Kidney (tissue), 14 donors: Measurements from ENCODE around the gene NTMT1. TPM values are rescaled to one million over a fixed set of nuclear protein-coding genes. Genes with fewer than 3 reads are reported as not detected.
A peak's percentile ranks its signal among the peaks of the same experiment; 100 is the strongest.

ENCODE experiments used
- DNase-seq, 5 donors: peaks; one replicate each; pipeline ENCODE4 v3.0.0-alpha.2; 2013 to 2020
- FAIRE-seq: peaks from 2 replicates; lab custom pipeline; 2012; peaks lifted over from hg19 to GRCh38; lab: Jason Lieb, UNC
- H3K27ac ChIP-seq, 2 donors: one replicate each; pipeline ENCODE4 v1.7.0; 2013; ENCODE audit warnings: low read depth in 2 of 2, low read length in 2 of 2, inconsistent platforms in 1 of 2
- H3K27me3 ChIP-seq: one replicate; pipeline ENCODE4 v1.7.1; 2013; ENCODE audit warnings: low read length, inconsistent platforms; ENCODE audit not compliant: control insufficient read depth, insufficient read depth
- H3K36me3 ChIP-seq, 3 donors: one replicate each; pipeline versions ENCODE4 v1.7.0 to v1.7.1; 2013; ENCODE audit warnings: low read length in 3 of 3, control low read depth in 1 of 3, inconsistent platforms in 1 of 3; ENCODE audit not compliant: insufficient read depth in 3 of 3, control insufficient read depth in 2 of 3
- H3K4me1 ChIP-seq, 3 donors: one replicate each; pipeline versions ENCODE4 v1.7.0 to v1.7.1; 2013; ENCODE audit warnings: low read length in 3 of 3, inconsistent platforms in 1 of 3, low read depth in 1 of 3; ENCODE audit not compliant: control insufficient read depth in 2 of 3, insufficient read depth in 2 of 3
- H3K4me3 ChIP-seq, 3 donors: one replicate each; pipeline versions ENCODE4 v1.7.0 to v1.8.1; 2013; ENCODE audit warnings: low read length in 3 of 3, control low read depth in 1 of 3, inconsistent platforms in 1 of 3
- H3K9ac ChIP-seq, 3 donors: one replicate each; pipeline versions ENCODE4 v1.7.0 to v1.7.1; 2013; ENCODE audit warnings: low read length in 3 of 3, control low read depth in 1 of 3, inconsistent platforms in 1 of 3
- H3K9me3 ChIP-seq, 3 donors: one replicate each; pipeline versions ENCODE4 v1.7.0 to v1.7.1; 2013; ENCODE audit warnings: low read length in 3 of 3, control low read depth in 1 of 3, inconsistent platforms in 1 of 3; ENCODE audit not compliant: control insufficient read depth in 2 of 3, insufficient read depth in 1 of 3
- CTCF ChIP-seq: IDR thresholded peaks from 3 replicates; pipeline ENCODE4 v1.5.1; 2012; ENCODE audit warnings: mild to moderate bottlenecking, moderate library complexity, borderline replicate concordance; ENCODE audit not compliant: insufficient read depth; ENCODE audit errors: extremely low read depth
- intact Hi-C: fragments of 100-400 bp; cut with DNase I; formaldehyde crosslinking; loops from one replicate; pipeline ENCODE4 v1.11.1; 2022
- polyA plus RNA-seq: library from polyadenylated mRNA; stranded (reverse); fragments of 350-450 nt; fragmentation: Illumina TruSeq; extraction: RNeasy Lipid Tissue Mini Kit (QIAGEN cat#74804); gene quantifications from one replicate; pipeline ENCODE4 v1.2.3, GENCODE V29; 2014; ENCODE audit warnings: low read depth, low replicate concordance; ENCODE audit not compliant: insufficient read depth
- total RNA-seq: library from RNA; stranded (reverse); fragmentation: NEBNext Ultra II Directional; extraction: Animal tissue kit (Norgen Biotek cat#: 25700); gene quantifications from one replicate; pipeline ENCODE4 v1.2.1, GENCODE V29; 2021
- donor health status: control.
- donor health status: control.
- donor health status: control.
- donor health status: control.
- donor health status: control.
- donor health status: DM: yes; HTN: yes; CAD: no.
- donor health status: Normal renal cell carcinoma (clear cell type).

NTMT1 gene
- total and polyA plus RNA-seq, 2 donors from 2014 or later = 32.6 to 61.2 TPM

DNA sequence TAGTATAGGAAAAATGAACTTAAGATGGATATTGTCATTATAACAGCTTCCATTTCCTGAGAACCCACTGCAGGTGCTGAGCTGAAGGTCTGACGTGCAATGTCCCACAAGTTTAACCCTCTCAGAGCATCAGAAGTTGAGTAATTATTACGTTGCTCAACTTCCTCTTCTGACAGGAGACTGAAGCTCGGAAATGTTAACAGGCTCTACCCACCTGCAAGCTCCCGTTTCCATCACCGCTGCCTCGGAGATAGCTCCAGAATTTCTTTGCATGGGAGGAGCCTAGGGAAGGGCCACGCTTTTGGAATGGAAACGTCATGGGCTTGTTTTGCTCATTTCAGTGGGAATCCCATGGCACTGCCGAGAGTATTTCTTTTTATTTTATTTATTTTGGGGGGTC is 1.0 kb upstream of the NTMT1 start:
- Histone ChIP-seq H3K27ac (no peak overlapping the region), H3K9ac (no peak overlapping the region), H3K4me3 (peak overlapping the region in 1 of 3 donors; percentile 98), H3K9me3 (no peaks in the 10 kb centered on the region), H3K36me3 (no peaks in the 10 kb centered on the region), H3K27me3 (no peaks in the 10 kb centered on the region), H3K4me1 (peaks cover 0 to 28% (median 4%) of the 10 kb centered on the region in 3 donors)
- no peak for TF ChIP-seq CTCF
- no peak for DNase-seq
- FAIRE-seq = no peak
- intact Hi-C loops = no loop called here

DNA sequence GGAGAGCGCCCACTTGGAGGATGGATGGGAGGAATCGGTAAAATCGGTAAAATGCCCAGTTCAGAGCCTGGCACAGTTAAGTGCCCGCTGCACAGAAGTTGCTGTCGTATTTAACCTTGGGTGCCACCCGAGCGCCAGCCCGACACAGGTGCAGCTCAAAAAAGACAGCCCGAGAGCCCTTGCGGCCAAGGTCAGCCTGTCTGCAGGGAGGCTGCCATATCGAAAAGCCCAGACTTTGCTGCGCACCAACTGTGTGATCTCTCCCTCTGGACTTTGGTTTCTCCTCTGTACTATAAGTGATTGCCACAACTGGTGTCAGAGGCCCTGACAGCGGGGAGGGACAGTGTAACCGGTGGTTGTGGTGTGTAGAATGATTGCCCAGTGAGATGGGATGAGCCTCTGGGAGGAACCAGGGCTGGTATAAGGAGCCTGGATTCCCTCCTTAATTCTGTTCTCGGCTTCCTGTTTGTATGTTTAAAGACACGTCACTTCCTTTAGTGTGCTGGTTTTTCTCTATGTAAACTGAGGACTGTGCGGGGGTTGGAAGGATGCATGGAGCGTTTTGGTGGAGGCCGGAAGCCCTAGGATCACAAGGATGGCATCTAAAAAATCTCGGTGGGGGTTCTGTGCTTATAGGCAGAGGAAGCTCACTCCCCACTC is 792 bp downstream of the NTMT1 start:
- peaks cover 0 to 33% (median 6%) of the 10 kb centered on the region in 3 donors for H3K4me1 ChIP-seq
- DNase-seq (no peak), FAIRE-seq (no peak)

DNA sequence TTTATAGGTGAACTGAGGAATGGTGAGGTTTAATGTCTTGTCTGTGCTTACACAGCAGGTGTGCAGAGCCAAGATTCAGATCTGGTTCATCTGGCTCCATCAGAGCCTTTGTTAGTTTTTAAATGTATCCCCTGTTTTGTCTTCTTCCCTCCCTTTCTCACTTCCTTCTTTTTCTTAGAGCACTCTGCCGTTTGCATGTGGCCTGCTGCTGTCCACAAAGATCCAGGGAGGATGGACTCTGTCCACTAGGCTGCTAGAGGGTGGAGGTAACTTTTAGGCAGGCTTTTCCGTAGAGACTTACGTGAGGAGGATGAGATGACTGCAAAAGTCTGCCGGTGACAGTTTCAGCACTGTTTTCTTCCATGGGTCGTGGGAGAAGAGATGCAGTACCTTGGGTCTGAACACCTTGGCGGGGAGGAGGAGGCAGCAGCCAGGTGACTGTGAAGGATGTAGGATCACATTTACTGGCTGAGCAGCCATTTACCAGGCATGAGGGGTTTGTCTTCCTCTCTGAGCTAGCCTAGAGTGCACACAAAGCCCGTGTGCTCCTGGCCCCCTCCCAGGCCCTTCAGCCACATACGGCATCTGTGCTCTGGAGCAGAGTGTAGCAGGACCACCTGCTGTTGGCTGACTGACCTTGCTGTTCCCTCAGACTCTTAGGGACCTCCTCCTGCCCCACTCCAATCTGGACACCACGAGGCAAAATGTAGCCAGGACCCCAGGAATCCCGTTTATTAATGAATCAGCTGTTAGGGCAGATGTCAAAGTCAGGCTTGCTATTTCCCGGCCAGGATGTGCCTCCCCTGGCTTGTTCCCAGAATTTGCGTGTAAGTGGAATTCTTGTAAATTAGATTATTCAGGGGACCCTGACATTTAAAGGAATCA is 1.8 kb downstream of the NTMT1 start:
- no peaks in the 10 kb centered on the region for H3K9me3 ChIP-seq
- DNase-seq (no peak), FAIRE-seq (no peak)
- no peak for TF ChIP-seq CTCF
- intact Hi-C loops = no loop called here
- peaks cover 0 to 5% (median 3%) of the 10 kb centered on the region in 3 donors for H3K36me3 ChIP-seq
- H3K27ac ChIP-seq = peak overlapping the region in 1 of 2 donors; percentile 96
- H3K4me1 ChIP-seq = peaks cover 0 to 33% (median 6%) of the 10 kb centered on the region in 3 donors
- peak overlapping the region in 1 of 3 donors; percentile 98 for H3K9ac ChIP-seq
- no peaks in the 10 kb centered on the region for H3K27me3 ChIP-seq
- peak overlapping the region in 2 of 3 donors; percentile 96 to 98 for H3K4me3 ChIP-seq

More for the DNA sequence above, 792 bp downstream of the NTMT1 start:
- H3K36me3 ChIP-seq = peaks cover 0 to under 1% (median 0%) of the 10 kb centered on the region in 3 donors
- H3K27me3 ChIP-seq = no peaks in the 10 kb centered on the region
- H3K27ac ChIP-seq = peak overlapping the region; percentile 96 to 99
- no peaks in the 10 kb centered on the region for H3K9me3 ChIP-seq
- peak overlapping the region; percentile 63 to 98 (median 66) for H3K9ac ChIP-seq
- H3K4me3 ChIP-seq = peak overlapping the region; percentile 70 to 98 (median 96)
- no peak for TF ChIP-seq CTCF
- intact Hi-C loops = no loop called here
